DND-41 (cell line): Measurements from ENCODE around the gene BEST2.
"Not testable (repeated sequence)": the region's sequence is repeated elsewhere in the genome, so short reads cannot be mapped to it uniquely, and the experiment has no call there.

Experiments used
- ATAC-seq: fragments of 200-7000 bp; cut with Tn5 transposase; 3 replicates; pipeline ENCODE4 v1.9.1; 2021; ENCODE audit warnings: low read depth; ENCODE audit not compliant: insufficient read depth
- DNase-seq: peaks from one replicate; pipeline ENCODE4 v3.0.0-alpha.2; 2020
- H2AFZ ChIP-seq: 2 replicates; pipeline ENCODE4 v1.6.0; 2012; ENCODE audit warnings: low read depth, low read length
- H3K27ac ChIP-seq: 2 replicates; pipeline ENCODE4 v1.5.1; 2012; ENCODE audit warnings: low read length, inconsistent platforms
- H3K27me3 ChIP-seq: fragments of 200-600 bp; sonication (generic); 2 replicates; pipeline ENCODE4 v1.6.0; 2012; ENCODE audit warnings: low read length, mild to moderate bottlenecking, inconsistent platforms; ENCODE audit not compliant: insufficient read depth, poor library complexity
- H3K36me3 ChIP-seq: 2 replicates; pipeline ENCODE4 v1.5.1; 2012; ENCODE audit warnings: low read length, inconsistent platforms; ENCODE audit not compliant: insufficient read depth
- H3K4me1 ChIP-seq: 2 replicates; pipeline ENCODE4 v1.5.1; 2012; ENCODE audit warnings: mild to moderate bottlenecking, low read length; ENCODE audit not compliant: insufficient read depth
- H3K4me2 ChIP-seq: 2 replicates; pipeline ENCODE4 v1.6.0; 2012; ENCODE audit warnings: mild to moderate bottlenecking, moderate library complexity, low read length, inconsistent platforms; ENCODE audit not compliant: insufficient read depth
- H3K4me3 ChIP-seq, 2 experiments: fragments of 200-600 bp in 1 of 2; shearing (Covaris generic) in 1 of 2; 2 replicates each; pipeline ENCODE4 v1.5.1; 2012 to 2016; ENCODE audit warnings: inconsistent platforms in 2 of 2, low read length in 2 of 2, mild to moderate bottlenecking in 2 of 2, low read depth in 1 of 2, moderate library complexity in 1 of 2
- H3K79me2 ChIP-seq: 2 replicates; pipeline ENCODE4 v1.6.0; 2012; ENCODE audit warnings: low read length, inconsistent platforms; ENCODE audit not compliant: insufficient read depth
- H3K9ac ChIP-seq: 2 replicates; pipeline ENCODE4 v1.6.0; 2012; ENCODE audit warnings: low read depth, mild to moderate bottlenecking, inconsistent platforms, low read length, moderate library complexity
- H3K9me3 ChIP-seq: 2 replicates; pipeline ENCODE4 v1.5.1; 2012; ENCODE audit warnings: low read length, moderate library complexity, mild to moderate bottlenecking, inconsistent platforms; ENCODE audit not compliant: insufficient read depth, severe bottlenecking
- H4K20me1 ChIP-seq: 2 replicates; pipeline ENCODE4 v1.6.0; 2012; ENCODE audit warnings: low read length; ENCODE audit not compliant: insufficient read depth
- EZH2 ChIP-seq: IDR thresholded peaks from 3 replicates; pipeline ENCODE4 v1.6.1; 2012; ENCODE audit warnings: borderline replicate concordance, low read depth, mild to moderate bottlenecking, moderate library complexity, low read length, inconsistent platforms; ENCODE audit not compliant: severe bottlenecking
- TF ChIP-seq, protein P1 (sequence below): IDR thresholded peaks from 2 replicates; pipeline ENCODE4 v1.5.1; 2012; ENCODE audit warnings: borderline replicate concordance, low read length, moderate library complexity, mild to moderate bottlenecking; ENCODE audit not compliant: poor library complexity, severe bottlenecking; ENCODE audit errors: extremely low read depth

BEST2 gene

DNA sequence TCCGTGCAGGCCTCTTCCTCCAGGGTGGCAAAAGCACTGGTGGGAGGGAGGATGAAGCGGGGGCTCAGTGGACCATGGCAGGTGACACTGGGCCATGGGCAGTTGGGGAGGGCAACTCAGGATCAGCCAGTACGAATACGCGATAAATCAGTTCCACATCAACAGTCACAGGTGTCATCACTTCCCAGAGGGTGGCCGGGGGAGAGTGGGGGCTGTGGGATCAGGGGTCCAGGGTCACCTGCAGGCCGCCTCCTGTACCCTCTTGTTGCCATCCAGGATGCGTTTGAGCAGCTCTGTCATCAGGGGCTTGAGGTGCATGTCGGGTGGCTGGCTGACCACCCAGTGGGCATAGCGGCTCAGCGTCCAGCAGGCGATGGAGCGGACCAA, 45.3 kb upstream of the BEST2 start:
- Histone ChIP-seq H3K27me3 (no peaks in the 10 kb centered on the region), H3K4me3 (no peak overlapping the region), H3K36me3 (peaks cover 93% of the 10 kb centered on the region), H2AFZ (no peak overlapping the region), H3K9ac (no peak overlapping the region), H3K79me2 (no peaks in the 10 kb centered on the region), H3K27ac (no peak overlapping the region), H4K20me1 (peaks cover 25% of the 10 kb centered on the region), H3K4me1 (no peaks in the 10 kb centered on the region), H3K4me2 (no peak overlapping the region), H3K9me3 (no peaks in the 10 kb centered on the region)
- ATAC-seq (no peak), DNase-seq (no peak)
- TF ChIP-seq, protein P1, sequence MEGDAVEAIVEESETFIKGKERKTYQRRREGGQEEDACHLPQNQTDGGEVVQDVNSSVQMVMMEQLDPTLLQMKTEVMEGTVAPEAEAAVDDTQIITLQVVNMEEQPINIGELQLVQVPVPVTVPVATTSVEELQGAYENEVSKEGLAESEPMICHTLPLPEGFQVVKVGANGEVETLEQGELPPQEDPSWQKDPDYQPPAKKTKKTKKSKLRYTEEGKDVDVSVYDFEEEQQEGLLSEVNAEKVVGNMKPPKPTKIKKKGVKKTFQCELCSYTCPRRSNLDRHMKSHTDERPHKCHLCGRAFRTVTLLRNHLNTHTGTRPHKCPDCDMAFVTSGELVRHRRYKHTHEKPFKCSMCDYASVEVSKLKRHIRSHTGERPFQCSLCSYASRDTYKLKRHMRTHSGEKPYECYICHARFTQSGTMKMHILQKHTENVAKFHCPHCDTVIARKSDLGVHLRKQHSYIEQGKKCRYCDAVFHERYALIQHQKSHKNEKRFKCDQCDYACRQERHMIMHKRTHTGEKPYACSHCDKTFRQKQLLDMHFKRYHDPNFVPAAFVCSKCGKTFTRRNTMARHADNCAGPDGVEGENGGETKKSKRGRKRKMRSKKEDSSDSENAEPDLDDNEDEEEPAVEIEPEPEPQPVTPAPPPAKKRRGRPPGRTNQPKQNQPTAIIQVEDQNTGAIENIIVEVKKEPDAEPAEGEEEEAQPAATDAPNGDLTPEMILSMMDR, result no peak
- no peak for TF ChIP-seq EZH2

DNA sequence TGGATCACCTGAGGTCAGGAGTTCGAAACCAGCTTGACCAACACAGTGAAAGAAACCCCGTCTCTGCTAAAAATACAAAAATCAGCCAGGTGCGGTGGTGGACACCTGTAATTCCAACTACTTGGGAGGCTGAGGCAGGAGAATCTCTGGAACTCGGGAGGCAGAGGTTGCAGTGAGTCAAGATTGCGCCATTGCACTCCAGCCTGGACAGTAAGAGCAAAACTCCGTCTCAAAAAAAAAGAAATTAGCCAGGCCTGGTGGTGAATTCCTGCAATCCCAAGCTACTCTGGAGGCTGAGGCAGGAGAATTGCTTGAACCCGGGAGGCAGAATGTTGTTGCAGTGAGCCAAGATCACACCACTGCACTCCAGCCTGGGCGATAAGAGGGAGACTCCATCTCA, 43.0 kb upstream of the BEST2 start:
- H3K9me3 ChIP-seq, result no peaks in the 10 kb centered on the region
- H3K4me1 ChIP-seq, result no peaks in the 10 kb centered on the region
- no peak overlapping the region for H2AFZ ChIP-seq
- no peak for TF ChIP-seq EZH2
- TF ChIP-seq, protein P1, result no peak
- DNase-seq, result no peak
- no peak for ATAC-seq
- peaks cover 89% of the 10 kb centered on the region for H3K36me3 ChIP-seq
- H3K9ac ChIP-seq, result no peak overlapping the region
- peaks cover 6% of the 10 kb centered on the region; the same call in 1 of the 2 replicates for H3K79me2 ChIP-seq
- H3K27ac ChIP-seq, result no peak overlapping the region
- H3K27me3 ChIP-seq, result no peaks in the 10 kb centered on the region
- no peak overlapping the region for H3K4me2 ChIP-seq
- H3K4me3 ChIP-seq, result no peak overlapping the region
- peaks cover 24% of the 10 kb centered on the region for H4K20me1 ChIP-seq

DNA sequence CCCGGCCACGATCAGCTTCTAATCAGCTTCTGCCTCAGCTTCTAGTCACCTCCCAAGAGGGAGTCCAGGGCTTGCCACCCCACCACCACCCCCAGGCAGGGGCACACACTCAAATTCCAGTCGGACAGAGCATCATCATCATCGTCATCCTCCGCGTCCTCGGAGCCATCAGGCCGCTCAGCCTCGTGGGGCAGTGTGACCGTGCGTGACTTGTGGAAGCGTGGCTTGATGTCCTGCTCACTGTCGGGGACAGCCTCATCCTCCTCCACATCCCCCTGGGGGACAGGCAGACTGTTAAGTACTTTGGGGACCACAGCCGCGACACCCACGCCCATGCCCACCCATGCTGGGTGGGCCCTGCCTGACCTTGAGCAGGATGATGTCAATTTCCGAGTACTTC, 40.4 kb upstream of the BEST2 start:
- H3K36me3 ChIP-seq, result peaks cover 88% of the 10 kb centered on the region

DNA sequence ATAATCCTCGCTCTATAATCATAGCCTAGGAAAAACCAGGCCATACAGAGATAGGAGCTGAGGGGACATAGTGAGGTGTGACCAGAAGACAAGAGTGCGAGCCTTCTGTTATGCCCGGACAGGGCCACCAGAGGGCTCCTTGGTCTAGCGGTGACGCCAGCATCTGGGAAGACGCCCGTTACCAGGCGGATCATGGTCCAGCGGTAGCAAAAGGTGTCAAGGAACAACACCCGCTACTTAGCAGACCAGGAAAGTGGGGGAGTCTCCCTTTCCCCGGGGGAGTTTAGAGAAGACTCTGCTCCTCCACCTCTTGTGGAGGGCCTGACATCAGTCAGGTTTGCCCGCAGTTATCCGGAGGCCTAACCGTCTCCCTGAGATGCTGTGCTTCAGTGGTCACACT, 39.5 kb upstream of the BEST2 start:
- H3K4me2 ChIP-seq, H3K27ac ChIP-seq, H3K4me3 ChIP-seq, H2AFZ ChIP-seq, H3K9me3 ChIP-seq, H3K27me3 ChIP-seq, ATAC-seq, H3K4me1 ChIP-seq, H3K9ac ChIP-seq: not testable (repeated sequence)
- H4K20me1 ChIP-seq, result peaks cover 45% of the 10 kb centered on the region
- H3K36me3 ChIP-seq, result peaks cover 87% of the 10 kb centered on the region
- H3K79me2 ChIP-seq, result peaks cover 30% of the 10 kb centered on the region
- peak; percentile 33 for DNase-seq

More for the DNA sequence above, 40.4 kb upstream of the BEST2 start:
- TF ChIP-seq EZH2, result no peak
- TF ChIP-seq, protein P1, result no peak
- Histone ChIP-seq H3K27ac (no peak overlapping the region), H2AFZ (no peak overlapping the region), H3K9ac (no peak overlapping the region), H3K4me3 (no peak overlapping the region), H4K20me1 (peaks cover 38% of the 10 kb centered on the region), H3K9me3 (no peaks in the 10 kb centered on the region), H3K4me1 (no peaks in the 10 kb centered on the region), H3K27me3 (no peaks in the 10 kb centered on the region), H3K4me2 (no peak overlapping the region), H3K79me2 (peaks cover 22% of the 10 kb centered on the region)
- ATAC-seq (no peak), DNase-seq (no peak)

DNA sequence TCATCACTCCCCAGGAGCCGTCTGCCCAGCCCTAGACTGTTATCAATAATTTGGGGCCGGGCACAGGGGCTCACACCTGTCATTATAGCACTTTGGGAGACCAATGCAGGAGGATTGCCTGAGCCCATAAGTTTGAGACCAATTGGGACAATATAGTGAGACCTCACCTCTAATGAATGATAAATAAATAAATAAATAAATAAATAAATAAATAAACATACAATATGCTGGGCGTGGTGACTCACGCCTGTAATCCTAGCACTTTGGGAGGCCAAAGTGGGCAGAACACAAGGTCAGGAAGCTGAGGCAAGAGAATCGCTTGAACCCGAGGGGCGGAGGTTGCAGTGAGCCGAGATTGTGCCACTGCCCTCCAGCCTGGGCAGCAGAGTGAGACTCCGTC, 38.3 kb upstream of the BEST2 start:
- H3K27me3 ChIP-seq, H2AFZ ChIP-seq, H3K27ac ChIP-seq, H3K4me1 ChIP-seq, H3K4me3 ChIP-seq, DNase-seq, ATAC-seq, H3K9me3 ChIP-seq, H3K4me2 ChIP-seq, H3K9ac ChIP-seq: not testable (repeated sequence)
- Histone ChIP-seq H3K79me2 (peaks cover 42% of the 10 kb centered on the region), H3K36me3 (peaks cover 91% of the 10 kb centered on the region), H4K20me1 (peaks cover 45% of the 10 kb centered on the region)
